GM18505 (cell line): ENCODE measurements around the gene ING5.

ENCODE experiments used
- ATAC-seq: cut with Tn5 transposase; IDR thresholded peaks from one replicate; pipeline ENCODE4 v1.9.1; 2021; ENCODE audit not compliant: unreplicated experiment
- POLR2A ChIP-seq: IDR thresholded peaks from 4 replicates; pipeline ENCODE4 v1.6.1; 2011; ENCODE audit warnings: borderline replicate concordance; ENCODE audit not compliant: insufficient read depth, insufficient read length; ENCODE audit errors: extremely low read depth

The ING5 gene

DNA sequence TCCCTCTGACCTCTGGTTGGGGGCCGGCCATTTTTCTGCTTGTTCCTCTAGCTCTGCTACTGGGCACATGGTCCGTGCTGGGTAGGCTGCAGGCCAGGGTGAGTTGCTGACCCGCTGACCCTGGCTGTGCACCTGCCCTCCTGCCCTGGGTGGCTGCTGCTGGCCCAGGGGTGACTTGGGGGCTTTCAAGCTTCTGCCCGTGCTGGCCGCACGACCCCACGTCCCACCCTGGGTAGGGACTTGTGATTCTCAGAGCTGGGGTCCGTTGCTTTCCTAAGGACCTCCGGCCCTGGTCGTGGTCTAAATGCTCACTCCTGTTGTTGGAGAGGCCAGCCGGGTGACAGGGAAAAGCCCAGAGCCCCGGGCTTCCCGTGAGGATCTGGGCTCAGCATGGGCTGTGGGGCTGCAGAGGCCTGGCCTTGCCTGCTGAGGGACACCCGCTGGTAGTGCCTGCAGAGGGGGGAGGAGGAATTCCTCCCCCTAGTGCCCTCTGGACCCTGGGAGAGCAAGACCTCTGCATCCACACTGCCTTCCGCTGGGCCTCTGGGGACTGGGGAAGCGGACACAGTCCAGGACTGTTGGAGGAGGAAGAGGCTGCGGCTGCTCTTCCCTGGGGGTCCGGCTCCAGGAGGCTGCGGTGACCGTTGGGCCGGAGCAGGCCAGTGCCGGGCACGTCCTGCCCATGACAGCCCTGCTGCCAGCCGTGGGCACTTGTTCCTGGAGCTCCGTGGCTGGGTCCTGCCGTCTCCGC is 68.5 kb downstream of the ING5 start:
- no peak for ATAC-seq

DNA sequence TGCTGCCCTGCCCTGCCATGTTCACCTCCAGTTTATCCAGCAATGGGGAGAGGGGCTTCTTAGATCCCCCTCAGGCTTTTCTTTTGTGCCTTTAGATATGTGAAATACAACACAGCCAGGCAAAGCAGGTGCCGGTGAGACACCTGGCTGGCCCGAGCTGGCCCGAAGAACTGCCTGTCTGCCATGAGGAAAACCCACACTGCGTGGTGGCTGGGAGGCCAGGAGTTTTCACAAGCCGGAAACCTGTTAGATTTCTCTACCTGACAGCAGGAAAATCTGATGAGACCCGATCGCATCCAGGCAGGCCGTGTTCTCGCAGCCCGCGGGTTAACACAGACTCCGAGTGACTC is 69.1 kb downstream of the ING5 start:
- no peak for TF ChIP-seq POLR2A
- ATAC-seq = no peak

More for the DNA sequence above, 68.5 kb downstream of the ING5 start:
- no peak for TF ChIP-seq POLR2A

DNA sequence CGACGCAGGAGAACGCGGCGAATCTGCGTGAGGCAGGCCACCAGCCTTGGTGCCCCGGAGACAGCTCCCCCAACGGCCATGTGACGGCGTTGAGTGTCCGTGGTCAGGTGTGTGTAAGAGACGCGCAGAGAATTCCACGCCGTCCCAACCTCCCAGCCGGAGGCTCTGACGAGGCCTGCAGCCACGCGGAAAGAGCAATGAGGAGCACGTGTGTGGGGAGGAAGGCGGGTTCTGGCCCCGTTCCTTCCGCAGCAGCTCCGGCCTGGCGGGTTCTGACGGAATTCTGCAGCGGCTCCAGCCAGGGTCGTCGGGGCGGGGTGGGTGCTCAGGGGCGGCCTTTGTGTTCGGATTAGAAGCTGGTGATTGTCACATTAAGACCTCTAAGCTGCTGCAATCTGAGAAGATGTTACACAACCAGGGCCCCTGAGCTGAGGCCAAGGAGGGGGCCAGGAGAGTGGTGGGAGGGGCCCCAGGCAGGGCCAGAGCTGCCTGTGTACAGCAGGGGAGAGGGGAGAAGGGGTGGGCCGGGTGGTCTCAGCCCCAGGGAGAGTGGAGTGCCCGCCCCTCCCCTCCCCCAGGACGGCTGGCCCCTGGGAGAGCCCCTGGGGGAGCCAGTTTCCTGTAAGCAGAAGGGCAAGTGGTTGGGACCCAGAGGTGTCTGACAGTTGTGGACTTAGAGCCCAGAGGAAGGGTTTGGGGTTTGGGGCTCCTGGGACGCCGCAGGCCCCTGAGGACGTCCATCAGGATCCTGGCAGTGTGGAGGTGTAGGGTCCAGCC is 69.6 kb downstream of the ING5 start:
- no peak for ATAC-seq

GRCh38 chr2:241772063-241772499 is 70.2 kb downstream of the ING5 start:
- ATAC-seq = no peak
- no peak for TF ChIP-seq POLR2A

More for the DNA sequence above, 69.6 kb downstream of the ING5 start:
- TF ChIP-seq POLR2A = no peak

DNA sequence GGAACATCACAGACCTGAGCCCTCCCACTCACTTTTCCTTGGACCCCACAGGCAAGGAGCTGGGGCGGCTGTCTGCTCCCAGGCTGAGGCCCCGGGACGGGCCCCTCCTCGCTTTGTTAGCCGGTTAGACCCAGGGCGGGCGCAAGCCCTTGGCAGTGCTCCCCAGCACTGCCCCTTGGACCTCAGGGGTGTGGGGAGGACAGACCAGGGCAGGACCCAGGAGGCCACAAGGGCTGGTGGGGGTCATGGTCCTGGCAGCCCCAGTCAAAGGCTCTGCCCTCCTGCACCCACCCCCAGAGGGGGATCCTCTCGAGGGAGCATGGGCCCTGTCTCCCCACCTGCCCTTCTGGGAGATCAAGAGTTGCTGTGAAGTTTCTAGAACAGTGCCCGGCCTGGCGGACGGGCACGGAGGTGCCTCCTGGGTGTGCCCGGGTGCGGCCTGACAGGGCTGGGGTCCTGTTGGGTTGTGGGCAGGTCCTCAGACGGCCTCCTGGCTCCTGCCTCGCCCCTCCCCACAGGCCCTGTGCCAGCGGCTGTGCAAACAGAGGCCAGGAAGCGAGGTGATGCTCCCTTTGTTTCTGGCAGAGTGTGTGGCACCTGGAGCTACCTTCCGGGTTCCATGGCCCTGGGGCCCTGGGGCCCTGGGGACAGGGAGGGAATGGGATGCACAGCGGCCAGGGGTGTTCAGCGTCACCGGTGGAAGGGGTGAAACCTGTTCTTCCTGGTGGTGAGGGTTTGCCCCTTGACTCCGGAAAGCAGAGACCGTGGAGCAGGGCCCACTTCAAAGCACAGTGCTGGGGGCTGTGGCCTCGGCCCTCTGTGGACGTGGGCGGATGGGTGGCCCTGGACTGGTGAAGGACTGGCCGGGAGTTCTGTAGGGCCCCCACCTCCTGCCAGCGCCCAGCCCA is 71.9 kb downstream of the ING5 start:
- no peak for TF ChIP-seq POLR2A
- ATAC-seq = no peak

DNA sequence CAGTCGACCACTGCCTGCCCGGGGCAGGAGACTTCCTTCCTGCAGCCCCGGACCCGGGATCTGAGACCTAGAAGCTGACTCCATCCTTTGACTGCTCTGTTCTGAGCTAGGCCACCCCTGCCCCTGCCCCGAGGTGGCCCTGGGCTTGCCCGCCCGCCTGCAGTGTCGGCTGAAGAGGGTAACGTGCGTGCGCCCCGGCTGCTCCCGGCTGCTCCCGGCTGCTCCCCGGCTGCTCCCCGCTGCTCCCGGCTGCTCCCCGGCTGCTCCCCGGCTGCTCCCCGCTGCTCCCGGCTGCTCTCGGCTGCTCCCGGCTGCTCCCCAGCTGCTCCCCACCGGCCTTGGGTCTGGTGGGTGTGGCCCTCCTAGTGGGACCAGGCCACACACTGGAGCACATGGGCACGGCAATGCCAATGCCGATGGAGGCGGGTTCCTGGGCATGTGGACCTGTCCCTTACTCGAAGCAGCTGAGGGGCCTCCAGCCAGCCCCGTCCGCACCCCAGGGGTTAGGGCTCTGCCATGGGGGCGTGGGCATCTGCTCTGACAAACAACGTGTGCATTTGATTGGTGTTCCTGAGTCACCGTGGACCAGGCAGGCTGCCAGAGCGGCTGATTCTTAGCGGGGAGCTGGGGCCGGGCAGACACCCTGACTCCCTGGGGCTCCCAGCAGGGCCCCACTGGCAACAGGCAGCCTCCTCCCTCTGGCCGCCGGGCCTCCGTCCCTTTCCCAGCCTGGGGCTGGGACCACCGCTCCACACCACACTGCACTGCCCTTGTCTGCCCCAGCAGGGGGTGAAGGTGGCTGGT is 72.8 kb downstream of the ING5 start:
- TF ChIP-seq POLR2A = no peak
- ATAC-seq = no peak

GRCh38 chr2:241775223-241776177 is 73.7 kb downstream of the ING5 start:
- no peak for TF ChIP-seq POLR2A
- no peak for ATAC-seq

DNA sequence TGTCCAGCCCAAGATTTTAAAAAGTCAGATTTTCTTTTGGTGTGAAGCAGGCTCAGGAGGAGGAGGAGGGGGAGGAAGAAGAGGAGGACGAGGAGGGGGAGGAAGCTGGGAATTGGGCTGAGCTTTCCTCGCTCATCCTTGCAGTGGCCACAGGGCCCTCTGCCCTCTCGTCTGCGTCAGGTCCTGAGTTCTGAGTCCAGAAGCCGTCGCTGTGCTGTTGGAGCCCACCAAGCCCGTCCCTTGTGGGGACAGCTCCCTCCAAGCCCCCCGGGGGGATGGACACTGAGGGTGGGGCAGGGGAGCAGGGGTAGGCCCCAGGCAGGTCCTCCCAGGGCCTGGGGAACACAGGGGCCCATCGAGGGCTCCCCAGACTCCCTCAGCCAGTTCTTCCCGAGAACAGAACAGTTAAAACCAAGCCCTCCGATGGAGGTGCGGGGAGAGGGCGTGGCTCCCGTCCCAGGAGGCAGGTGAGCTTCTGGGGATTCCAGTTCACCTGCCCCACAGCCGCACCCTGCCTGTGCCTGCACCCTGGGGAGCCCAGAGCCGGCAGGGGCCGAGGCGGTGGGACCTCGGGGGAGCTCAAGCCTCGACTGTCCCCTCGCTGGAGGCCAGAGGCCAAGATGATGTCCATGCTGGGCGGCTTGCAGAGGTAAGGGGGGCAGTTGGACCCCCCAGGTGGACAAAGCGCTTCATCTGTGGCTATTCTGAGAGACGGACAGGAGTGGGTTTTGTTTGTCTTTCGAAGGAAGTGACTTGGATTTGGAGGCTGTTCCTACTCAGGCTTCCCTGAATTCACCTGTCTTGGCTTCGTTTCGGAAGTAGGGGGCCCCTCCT is 74.7 kb downstream of the ING5 start, which contains the start of gene GAL3ST2:
Gene GAL3ST2 (plus strand): TSS at position 487 of the 834 bp plus-strand sequence. CDS start 134 bp downstream, at position 621.
- ATAC-seq = no peak
- TF ChIP-seq POLR2A = no peak

- ATAC-seq = no peak
- no peak for TF ChIP-seq POLR2A
These were observed 75.4 kb downstream of the ING5 start for GRCh38 chr2:241777170-241777685.

- TF ChIP-seq POLR2A = no peak
- ATAC-seq = no peak
These were observed 76.1 kb downstream of the ING5 start for GRCh38 chr2:241777686-241778627.
